Measurements from ENCODE around the gene CCL4L2. TPM values are rescaled to one million over a fixed set of nuclear protein-coding genes. Genes with fewer than 3 reads are reported as not detected.

CCL4L2 gene
- total RNA-seq, 1 donor from 2014 or later, result not detected

Other genes with a start within 250 kb of the CCL4L2 start
- not detected in 2 replicates for gene CCL16, start 229.6 kb upstream of the CCL4L2 start, total RNA-seq
- not detected in 2 replicates for gene CCL14, start 224.3 kb upstream of the CCL4L2 start, total RNA-seq
- not detected in 2 replicates for gene CCL15, start 209.5 kb upstream of the CCL4L2 start, total RNA-seq
- not detected in 2 replicates for gene CCL23, start 193.1 kb upstream of the CCL4L2 start, total RNA-seq
- not detected in 2 replicates for gene CCL18, start 146.8 kb upstream of the CCL4L2 start, total RNA-seq
- gene CCL3, start 120.9 kb upstream of the CCL4L2 start, total RNA-seq, result 0.71 and 1.3 TPM in 2 replicates
- gene CCL4, start 107.2 kb upstream of the CCL4L2 start, total RNA-seq, result 0.27 TPM in 1 of 2 replicates, not detected in the other
- 6.3 TPM in 1 of 2 replicates, not detected in the other for gene TBC1D3B, start 34.4 kb upstream of the CCL4L2 start, total RNA-seq
- not detected in 2 replicates for gene CCL3L1, start 14.3 kb upstream of the CCL4L2 start, total RNA-seq
- 0.13 TPM in 1 of 2 replicates, not detected in the other for gene TBC1D3I, start 53.5 kb downstream of the CCL4L2 start, total RNA-seq
- gene TBC1D3G, start 112.8 kb downstream of the CCL4L2 start, total RNA-seq, result not detected in 2 replicates
- not detected in 2 replicates for gene TBC1D3H, start 177.4 kb downstream of the CCL4L2 start, total RNA-seq